Ectodermal cell (in vitro differentiated cells): ENCODE measurements around the gene MYOM1.
"Not testable (repeated sequence)": the region's sequence is repeated elsewhere in the genome, so short reads cannot be mapped to it uniquely, and the experiment has no call there.

Experiments used
- H3K27ac ChIP-seq: 2 replicates; pipeline ENCODE4 v1.7.0; 2013; ENCODE audit warnings: mild to moderate bottlenecking, low read depth, low read length; ENCODE audit not compliant: insufficient read depth, poor library complexity, severe bottlenecking
- H3K27me3 ChIP-seq: 2 replicates; pipeline ENCODE4 v1.7.0; 2013; ENCODE audit warnings: mild to moderate bottlenecking, low read length; ENCODE audit not compliant: insufficient read depth, control insufficient read depth, poor library complexity, severe bottlenecking
- H3K36me3 ChIP-seq: one replicate; pipeline ENCODE4 v1.7.0; 2013; ENCODE audit warnings: low read length; ENCODE audit not compliant: control insufficient read depth, insufficient read depth
- H3K4me1 ChIP-seq: one replicate; pipeline ENCODE4 v1.7.0; 2013; ENCODE audit warnings: low read length; ENCODE audit not compliant: control insufficient read depth, insufficient read depth
- H3K4me3 ChIP-seq: 2 replicates; pipeline ENCODE4 v1.7.0; 2013; ENCODE audit warnings: low read depth, low read length, control low read depth; ENCODE audit not compliant: insufficient read depth
- H3K9me3 ChIP-seq: 2 replicates; pipeline ENCODE4 v1.7.0; 2013; ENCODE audit warnings: mild to moderate bottlenecking, low read length, moderate library complexity; ENCODE audit not compliant: control insufficient read depth
- WGBS, 2 experiments: methylation state at CpG; one replicate each; pipeline ENCODE4 v1.1.7; 2013; ENCODE audit warnings: missing lambda C conversion rate in 2 of 2; 5-methylcytosine and 5-hydroxymethylcytosine counted together

The MYOM1 gene

DNA sequence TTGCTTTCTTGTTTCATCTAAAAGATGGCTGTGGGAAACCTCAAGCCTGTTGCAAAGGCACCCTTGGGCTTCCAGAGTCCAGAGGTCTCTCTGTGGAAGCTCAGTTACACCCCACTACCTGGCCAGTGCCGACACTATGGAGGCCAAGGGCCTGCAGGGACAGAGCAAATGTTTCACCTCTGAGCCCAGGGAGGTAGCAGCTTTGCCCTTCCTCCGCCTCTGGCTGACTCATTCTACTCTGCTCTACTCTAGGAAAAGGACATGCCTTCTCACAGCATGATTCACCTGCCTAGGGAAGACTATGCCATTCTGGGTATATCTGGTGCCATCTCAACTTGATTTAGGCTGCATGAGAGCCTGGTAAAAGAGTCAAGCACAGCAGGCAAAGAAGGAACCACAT is 12.2 kb downstream of the MYOM1 start:
- Histone ChIP-seq H3K4me3 (no peak overlapping the region), H3K9me3 (no peaks in the 10 kb centered on the region), H3K27me3 (no peaks in the 10 kb centered on the region), H3K27ac (no peak overlapping the region), H3K36me3 (no peaks in the 10 kb centered on the region), H3K4me1 (no peaks in the 10 kb centered on the region)
- WGBS, 2 experiments: 86 to 91% methylated on average over 2 of the region's 2 CpGs

DNA sequence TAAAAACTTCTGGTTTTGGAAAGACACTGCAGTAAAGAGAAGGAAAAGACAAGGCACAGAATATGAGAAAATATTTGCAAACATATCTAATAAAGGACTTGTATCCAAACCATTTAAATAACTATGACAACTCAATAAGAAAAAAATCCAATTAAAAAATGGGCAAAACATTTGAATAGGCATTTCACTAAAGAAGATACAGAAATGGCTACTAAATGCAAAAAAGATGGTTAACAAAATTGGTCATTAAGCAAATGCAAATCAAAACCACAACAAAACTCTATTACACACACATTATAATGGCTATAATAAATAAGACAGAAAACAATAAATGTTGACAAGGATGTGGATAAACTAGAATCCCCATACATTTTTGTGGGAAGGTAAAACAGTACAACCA is 14.5 kb downstream of the MYOM1 start:
- H3K4me3 ChIP-seq: no peak overlapping the region
- H3K27ac ChIP-seq: no peak overlapping the region
- no peaks in the 10 kb centered on the region for H3K9me3 ChIP-seq
- H3K36me3 ChIP-seq: no peaks in the 10 kb centered on the region
- H3K4me1 ChIP-seq: no peaks in the 10 kb centered on the region
- no peaks in the 10 kb centered on the region for H3K27me3 ChIP-seq

DNA sequence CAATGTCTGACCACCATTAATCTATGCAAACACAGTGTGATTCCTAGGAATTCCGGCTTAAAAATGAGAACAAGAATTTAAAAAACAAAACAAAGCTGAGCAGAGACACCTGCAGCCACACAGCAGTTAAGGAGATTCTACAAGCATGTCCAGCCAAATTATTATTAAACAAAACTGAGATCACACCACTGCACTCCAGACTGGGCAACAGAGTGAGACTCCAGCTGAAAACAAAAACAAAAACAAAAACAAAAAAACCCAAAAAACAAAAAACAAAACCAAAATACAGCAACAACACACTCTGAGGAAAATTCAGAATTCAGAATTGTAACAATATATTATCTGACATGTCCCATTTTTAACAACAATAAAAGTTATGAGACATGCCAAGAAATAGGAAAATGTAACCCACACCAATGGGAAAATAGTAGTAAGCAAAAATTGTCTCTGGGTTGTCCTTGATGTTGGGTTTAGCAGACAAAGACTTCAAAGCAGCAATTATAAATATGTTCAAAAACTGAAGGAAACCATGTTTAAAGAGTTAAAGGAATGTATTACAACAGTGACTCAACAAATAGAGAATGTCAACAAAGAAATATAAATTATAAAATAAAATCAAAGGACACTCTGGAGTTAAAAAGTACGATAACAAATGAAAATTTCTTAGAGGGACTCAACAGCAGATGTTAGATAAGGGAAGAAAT is 19.7 kb downstream of the MYOM1 start:
- WGBS, 2 experiments: 89 to 97% methylated on average over 1 to 2 of the region's 2 CpGs
- Histone ChIP-seq H3K36me3 (no peaks in the 10 kb centered on the region), H3K27me3 (no peaks in the 10 kb centered on the region), H3K4me1 (no peaks in the 10 kb centered on the region), H3K4me3 (no peak overlapping the region), H3K9me3 (no peaks in the 10 kb centered on the region), H3K27ac (no peak overlapping the region)

DNA sequence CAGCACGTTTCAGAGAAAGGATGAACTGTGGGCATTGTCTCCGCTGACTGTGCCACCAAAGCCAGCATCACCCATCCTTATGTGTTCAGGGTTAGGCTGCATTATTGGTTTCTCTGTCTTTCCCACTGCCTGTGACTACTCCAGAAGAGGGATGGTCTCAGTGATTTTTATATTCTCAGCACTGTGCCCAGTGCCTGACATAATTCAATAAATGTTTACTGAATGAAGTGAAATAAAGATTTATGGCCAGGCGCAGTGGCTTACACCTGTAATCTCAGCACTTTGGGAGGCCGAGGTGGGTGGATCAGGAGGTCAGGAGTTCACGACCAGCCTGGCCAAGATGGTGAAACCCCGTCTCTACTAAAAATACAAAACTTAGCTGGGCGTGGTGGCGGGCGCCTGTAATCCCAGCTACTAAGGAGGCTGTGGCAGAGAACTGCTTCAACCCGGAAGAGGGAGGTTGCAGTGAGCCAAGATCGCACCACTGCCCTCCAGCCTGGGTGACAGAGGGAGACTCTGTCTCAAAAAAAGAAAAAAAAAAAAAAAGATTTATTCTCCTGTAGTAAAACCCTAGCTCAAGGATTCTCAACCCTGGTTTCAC is 21.4 kb downstream of the MYOM1 start:
- H3K4me1 ChIP-seq, H3K36me3 ChIP-seq, H3K27me3 ChIP-seq, H3K9me3 ChIP-seq, H3K27ac ChIP-seq, H3K4me3 ChIP-seq: not testable (repeated sequence)
- WGBS, 2 experiments: 95% methylated on average over 11 of the region's 11 CpGs

DNA sequence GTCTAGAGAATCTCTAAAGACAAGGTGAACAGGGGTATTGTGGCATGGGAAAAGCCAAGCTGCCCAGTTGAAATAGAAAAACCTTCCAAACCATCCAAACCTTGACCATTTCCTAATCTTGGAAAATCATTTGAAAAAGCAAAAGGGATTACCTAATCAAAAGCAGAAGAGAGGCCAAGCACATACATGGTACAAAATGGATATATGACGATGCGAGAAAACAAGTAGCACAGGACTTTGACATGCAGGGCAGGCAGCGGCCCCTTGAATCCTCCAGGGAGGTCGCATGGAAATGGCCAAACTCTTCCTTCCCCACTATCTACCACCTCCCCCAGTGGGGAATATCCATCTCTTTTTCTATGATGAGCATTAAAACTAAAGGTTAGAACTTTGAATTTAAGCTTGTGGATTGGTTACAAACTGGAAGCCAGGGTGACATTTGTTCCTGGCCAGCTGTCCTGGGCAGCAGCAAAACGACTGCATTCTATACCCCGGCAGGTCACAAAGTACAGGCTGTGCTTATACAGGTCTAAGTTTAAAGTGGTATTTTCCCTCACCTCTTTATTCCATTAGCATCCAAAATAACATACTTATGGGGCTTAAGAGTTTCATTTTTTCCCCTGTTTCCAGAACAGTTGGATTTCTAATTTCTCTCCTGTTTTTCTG is 24.7 kb downstream of the MYOM1 start:
- no peaks in the 10 kb centered on the region for H3K36me3 ChIP-seq
- H3K27ac ChIP-seq: no peak overlapping the region
- WGBS, 2 experiments: 87 to 91% methylated on average over 6 of the region's 6 CpGs
- no peaks in the 10 kb centered on the region for H3K9me3 ChIP-seq
- H3K4me3 ChIP-seq: no peak overlapping the region
- no peaks in the 10 kb centered on the region for H3K27me3 ChIP-seq
- no peaks in the 10 kb centered on the region for H3K4me1 ChIP-seq

GRCh38 chr18:3193331-3193730 is 26.4 kb downstream of the MYOM1 start:
- Histone ChIP-seq H3K36me3 (no peaks in the 10 kb centered on the region), H3K4me3 (no peak overlapping the region), H3K27me3 (no peaks in the 10 kb centered on the region), H3K9me3 (no peaks in the 10 kb centered on the region), H3K4me1 (no peaks in the 10 kb centered on the region), H3K27ac (no peak overlapping the region)
- 73 to 87% methylated on average over 1 of the region's 1 CpG for WGBS, 2 experiments

DNA sequence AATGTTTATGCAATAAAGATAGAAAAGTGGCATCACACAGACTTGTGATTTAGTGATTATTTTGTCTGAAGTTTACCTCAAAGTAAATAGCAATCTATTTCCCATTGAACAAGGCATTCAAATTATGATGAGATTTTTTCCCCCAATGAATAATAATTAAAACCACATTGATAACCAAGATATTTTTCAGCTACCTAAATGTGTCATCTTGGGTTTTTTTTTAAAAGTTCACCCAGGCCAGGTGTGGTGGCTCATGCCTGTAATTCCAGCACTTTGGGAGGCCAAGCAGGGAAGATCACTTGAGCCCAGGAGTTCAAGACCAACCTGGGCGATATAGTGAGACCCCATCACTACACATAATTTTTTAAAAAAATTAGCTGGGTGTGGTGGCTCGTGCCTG is 27.0 kb downstream of the MYOM1 start:
- no peaks in the 10 kb centered on the region for H3K27me3 ChIP-seq
- no peaks in the 10 kb centered on the region for H3K4me1 ChIP-seq
- no peaks in the 10 kb centered on the region for H3K36me3 ChIP-seq
- H3K9me3 ChIP-seq: no peaks in the 10 kb centered on the region
- WGBS, 2 experiments: 82 to 100% methylated on average over 2 of the region's 2 CpGs
- H3K4me3 ChIP-seq: no peak overlapping the region
- no peak overlapping the region for H3K27ac ChIP-seq

DNA sequence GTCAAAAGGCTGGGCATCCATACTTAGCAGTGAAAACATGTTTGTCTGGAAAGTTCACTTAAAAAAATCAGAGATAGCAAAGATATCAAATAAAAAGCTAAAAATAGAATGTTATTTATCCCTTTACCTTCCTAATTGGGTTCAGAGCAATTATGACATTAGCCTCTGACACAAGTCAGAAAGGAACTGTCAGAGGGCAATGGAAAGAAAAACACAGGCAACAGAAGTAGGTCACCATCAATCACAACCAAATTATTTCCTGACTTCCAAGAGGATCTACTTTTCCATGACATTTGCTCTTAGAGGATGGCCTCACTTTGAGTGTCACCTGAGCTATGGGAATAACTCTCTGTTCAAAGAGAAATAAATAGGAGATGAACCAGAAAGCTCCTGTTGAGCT is 27.5 kb downstream of the MYOM1 start:
- Histone ChIP-seq H3K27ac (no peak overlapping the region), H3K36me3 (no peaks in the 10 kb centered on the region), H3K4me1 (no peaks in the 10 kb centered on the region), H3K27me3 (no peaks in the 10 kb centered on the region), H3K4me3 (no peak overlapping the region), H3K9me3 (no peaks in the 10 kb centered on the region)

DNA sequence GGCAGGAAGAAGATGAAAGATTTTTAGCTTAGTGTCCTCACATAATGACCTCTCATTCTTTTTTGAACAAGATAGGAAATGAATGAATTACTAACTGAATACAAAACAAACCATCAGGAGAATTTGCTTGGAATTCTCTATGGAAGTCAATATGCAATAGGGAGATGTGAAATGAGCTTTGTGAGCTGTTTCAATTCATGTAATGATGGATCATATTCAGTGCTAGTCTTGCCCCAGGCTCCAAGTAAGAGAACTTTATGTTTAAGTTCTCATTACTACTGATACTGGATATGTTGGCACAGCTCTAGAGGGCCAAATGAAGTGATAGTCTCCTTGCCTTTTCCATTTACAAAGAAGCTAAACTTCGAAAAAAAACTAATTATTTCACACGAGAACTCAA is 29.2 kb downstream of the MYOM1 start:
- Histone ChIP-seq H3K9me3 (no peaks in the 10 kb centered on the region), H3K4me3 (no peak overlapping the region), H3K36me3 (no peaks in the 10 kb centered on the region), H3K27ac (no peak overlapping the region), H3K27me3 (no peaks in the 10 kb centered on the region), H3K4me1 (no peaks in the 10 kb centered on the region)
- 96 to 100% methylated on average over 1 to 2 of the region's 2 CpGs for WGBS, 2 experiments

- Histone ChIP-seq H3K27me3 (no peaks in the 10 kb centered on the region), H3K4me3 (no peak overlapping the region)
- 94% methylated on average over 5 of the region's 5 CpGs for WGBS, 2 experiments
Observed at GRCh38 chr18:3189884-3190283, 29.9 kb downstream of the MYOM1 start.

More at GRCh38 chr18:3189884-3190283, 29.9 kb downstream of the MYOM1 start:
- Histone ChIP-seq H3K9me3 (no peaks in the 10 kb centered on the region), H3K27ac (no peak overlapping the region), H3K36me3 (no peaks in the 10 kb centered on the region), H3K4me1 (no peaks in the 10 kb centered on the region)
